HepG2 (cell line): ENCODE measurements around the gene TOX2.

Experiments
- CCDC6 ChIP-seq: sonication (generic); formaldehyde crosslinking; IDR thresholded peaks from 2 replicates; pipeline ENCODE4 v1.8.1; 2022; ENCODE audit warnings: mild to moderate bottlenecking, missing genetic modification reagents, moderate library complexity
- CEBPB ChIP-seq: IDR thresholded peaks from 2 replicates; pipeline ENCODE4 v1.6.1; 2011; ENCODE audit warnings: low read depth, low read length, improper control_type of control experiment, borderline replicate concordance
- EZH2 ChIP-seq: conservative IDR thresholded peaks from 2 replicates; pipeline ENCODE4 v1.6.1; 2012; ENCODE audit warnings: mild to moderate bottlenecking, low read depth, low read length, moderate library complexity
- HDAC6 ChIP-seq: fragments of 200-600 bp; sonication (generic); IDR thresholded peaks from 2 replicates; pipeline ENCODE4 v1.7.0; 2017; ENCODE audit warnings: mild to moderate bottlenecking, antibody characterized with exemption, low read length, low read depth
- IRF2 ChIP-seq: IDR thresholded peaks from 2 replicates; pipeline ENCODE4 v1.6.1; 2018; ENCODE audit warnings: missing genetic modification reagents, missing compliant biosample characterization
- JARID2 ChIP-seq: sonication (generic); formaldehyde crosslinking; IDR thresholded peaks from 2 replicates; pipeline ENCODE4 v1.8.1; 2023; ENCODE audit warnings: missing genetic modification reagents, inconsistent platforms; ENCODE audit not compliant: insufficient replicate concordance
- NCOA2 ChIP-seq: sonication (generic); formaldehyde crosslinking; IDR thresholded peaks from 2 replicates; pipeline ENCODE4 v1.8.0; 2022; ENCODE audit warnings: inconsistent platforms
- POLR2A ChIP-seq, 2 experiments: IDR thresholded peaks; 2 replicates each; pipeline ENCODE4 v1.6.1; 2011; ENCODE audit warnings: low read depth in 2 of 2, low read length in 2 of 2, mild to moderate bottlenecking in 1 of 2, moderate library complexity in 1 of 2; ENCODE audit not compliant: insufficient read depth in 1 of 2
- SP1 ChIP-seq, 2 experiments: fragments of 450-650 bp in 1 of 2; sonication (generic) in 1 of 2; formaldehyde crosslinking in 1 of 2; IDR thresholded peaks; 2 replicates each; pipeline versions ENCODE4 v1.4.0 to v1.6.1; 2016 to 2020; ENCODE audit warnings: missing genetic modification reagents in 1 of 2
- XRCC5 ChIP-seq: fragments of 200-400 bp; formaldehyde crosslinking; optimal IDR thresholded peaks from 2 replicates; pipeline ENCODE3; 2017; ENCODE audit warnings: mild to moderate bottlenecking, low read length
- ZBTB8A ChIP-seq: sonication (generic); formaldehyde crosslinking; IDR thresholded peaks from 2 replicates; pipeline ENCODE4 v1.4.0; 2020; ENCODE audit warnings: mild to moderate bottlenecking, low read depth, missing genetic modification reagents, borderline replicate concordance
- TF ChIP-seq, protein P1 (sequence below): sonication (generic); formaldehyde crosslinking; IDR thresholded peaks from 2 replicates; pipeline ENCODE4 v1.5.0; 2020; ENCODE audit warnings: mild to moderate bottlenecking, missing genetic modification reagents, moderate library complexity
- TF ChIP-seq, protein P2 (sequence below), 2 experiments: IDR thresholded peaks; 2 replicates each; pipeline ENCODE4 v1.6.1; 2011 to 2012; ENCODE audit warnings: low read length in 2 of 2, borderline replicate concordance in 1 of 2, low read depth in 1 of 2, mild to moderate bottlenecking in 1 of 2, moderate library complexity in 1 of 2

DNA sequence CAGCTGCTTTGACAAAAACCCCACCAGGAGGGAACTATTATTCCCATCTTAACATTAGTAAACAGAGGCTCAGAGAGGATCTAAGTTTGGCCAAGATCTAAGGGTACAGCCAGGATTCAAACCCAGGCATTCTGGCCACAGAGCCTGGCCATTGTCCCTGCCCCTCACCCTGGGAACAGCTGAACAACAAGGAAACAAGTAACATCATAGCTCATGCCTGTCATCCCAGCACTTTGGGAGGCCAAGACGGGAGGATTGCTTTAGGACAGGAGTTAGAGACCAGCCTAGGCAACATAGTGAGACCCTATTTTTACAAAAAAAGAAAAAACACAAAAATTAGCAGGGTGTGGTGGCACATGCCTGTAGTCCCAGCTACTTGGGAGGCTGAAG, 27.5 kb downstream of the TOX2 start:
- TF ChIP-seq NCOA2 (CRISPR knock-in tag) (no peak), SP1 (IDR thresholded peaks at IDR 0.05) (no peak), SP1 (CRISPR knock-in tag; IDR thresholded peaks at IDR 0.05) (no peak), CCDC6 (CRISPR knock-in tag) (no peak), ZBTB8A (CRISPR knock-in tag) (no peak), POLR2A (IDR thresholded peaks at IDR 0.05; ENCODE audit: insufficient read depth in 1 of 2, low read depth in 2 of 2, low read length in 2 of 2) (no peak), HDAC6 (no peak), XRCC5 (no peak), EZH2 (no peak), IRF2 (CRISPR knock-in tag) (no peak), JARID2 (CRISPR knock-in tag) (no peak), CEBPB (no peak)
- TF ChIP-seq, protein P1, sequence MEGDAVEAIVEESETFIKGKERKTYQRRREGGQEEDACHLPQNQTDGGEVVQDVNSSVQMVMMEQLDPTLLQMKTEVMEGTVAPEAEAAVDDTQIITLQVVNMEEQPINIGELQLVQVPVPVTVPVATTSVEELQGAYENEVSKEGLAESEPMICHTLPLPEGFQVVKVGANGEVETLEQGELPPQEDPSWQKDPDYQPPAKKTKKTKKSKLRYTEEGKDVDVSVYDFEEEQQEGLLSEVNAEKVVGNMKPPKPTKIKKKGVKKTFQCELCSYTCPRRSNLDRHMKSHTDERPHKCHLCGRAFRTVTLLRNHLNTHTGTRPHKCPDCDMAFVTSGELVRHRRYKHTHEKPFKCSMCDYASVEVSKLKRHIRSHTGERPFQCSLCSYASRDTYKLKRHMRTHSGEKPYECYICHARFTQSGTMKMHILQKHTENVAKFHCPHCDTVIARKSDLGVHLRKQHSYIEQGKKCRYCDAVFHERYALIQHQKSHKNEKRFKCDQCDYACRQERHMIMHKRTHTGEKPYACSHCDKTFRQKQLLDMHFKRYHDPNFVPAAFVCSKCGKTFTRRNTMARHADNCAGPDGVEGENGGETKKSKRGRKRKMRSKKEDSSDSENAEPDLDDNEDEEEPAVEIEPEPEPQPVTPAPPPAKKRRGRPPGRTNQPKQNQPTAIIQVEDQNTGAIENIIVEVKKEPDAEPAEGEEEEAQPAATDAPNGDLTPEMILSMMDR (CRISPR knock-in tag): no peak
- TF ChIP-seq, protein P2, sequence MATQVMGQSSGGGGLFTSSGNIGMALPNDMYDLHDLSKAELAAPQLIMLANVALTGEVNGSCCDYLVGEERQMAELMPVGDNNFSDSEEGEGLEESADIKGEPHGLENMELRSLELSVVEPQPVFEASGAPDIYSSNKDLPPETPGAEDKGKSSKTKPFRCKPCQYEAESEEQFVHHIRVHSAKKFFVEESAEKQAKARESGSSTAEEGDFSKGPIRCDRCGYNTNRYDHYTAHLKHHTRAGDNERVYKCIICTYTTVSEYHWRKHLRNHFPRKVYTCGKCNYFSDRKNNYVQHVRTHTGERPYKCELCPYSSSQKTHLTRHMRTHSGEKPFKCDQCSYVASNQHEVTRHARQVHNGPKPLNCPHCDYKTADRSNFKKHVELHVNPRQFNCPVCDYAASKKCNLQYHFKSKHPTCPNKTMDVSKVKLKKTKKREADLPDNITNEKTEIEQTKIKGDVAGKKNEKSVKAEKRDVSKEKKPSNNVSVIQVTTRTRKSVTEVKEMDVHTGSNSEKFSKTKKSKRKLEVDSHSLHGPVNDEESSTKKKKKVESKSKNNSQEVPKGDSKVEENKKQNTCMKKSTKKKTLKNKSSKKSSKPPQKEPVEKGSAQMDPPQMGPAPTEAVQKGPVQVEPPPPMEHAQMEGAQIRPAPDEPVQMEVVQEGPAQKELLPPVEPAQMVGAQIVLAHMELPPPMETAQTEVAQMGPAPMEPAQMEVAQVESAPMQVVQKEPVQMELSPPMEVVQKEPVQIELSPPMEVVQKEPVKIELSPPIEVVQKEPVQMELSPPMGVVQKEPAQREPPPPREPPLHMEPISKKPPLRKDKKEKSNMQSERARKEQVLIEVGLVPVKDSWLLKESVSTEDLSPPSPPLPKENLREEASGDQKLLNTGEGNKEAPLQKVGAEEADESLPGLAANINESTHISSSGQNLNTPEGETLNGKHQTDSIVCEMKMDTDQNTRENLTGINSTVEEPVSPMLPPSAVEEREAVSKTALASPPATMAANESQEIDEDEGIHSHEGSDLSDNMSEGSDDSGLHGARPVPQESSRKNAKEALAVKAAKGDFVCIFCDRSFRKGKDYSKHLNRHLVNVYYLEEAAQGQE (IDR thresholded peaks at IDR 0.05; ENCODE audit: borderline replicate concordance in 1 of 2, low read depth in 1 of 2, low read length in 2 of 2): no peak
